ENCODE results near the gene NAA10.

GRCh38 chrX:153967536-153968224 is 32.8 kb upstream of the NAA10 start:
- TF ChIP-seq CTCF (IDR thresholded peaks at IDR 0.05) (no peak), POLR2A (IDR thresholded peaks at IDR 0.05) (no peak)

Measured in breast epithelium (tissue), 3 donors.